GM19328 (cell line): Measurements from ENCODE around the gene ELMO2.

Experiments used
- ATAC-seq: cut with Tn5 transposase; IDR thresholded peaks from one replicate; pipeline ENCODE4 v1.9.1; 2021; ENCODE audit warnings: mild to moderate bottlenecking, moderate library complexity; ENCODE audit not compliant: unreplicated experiment

Gene ELMO2

DNA sequence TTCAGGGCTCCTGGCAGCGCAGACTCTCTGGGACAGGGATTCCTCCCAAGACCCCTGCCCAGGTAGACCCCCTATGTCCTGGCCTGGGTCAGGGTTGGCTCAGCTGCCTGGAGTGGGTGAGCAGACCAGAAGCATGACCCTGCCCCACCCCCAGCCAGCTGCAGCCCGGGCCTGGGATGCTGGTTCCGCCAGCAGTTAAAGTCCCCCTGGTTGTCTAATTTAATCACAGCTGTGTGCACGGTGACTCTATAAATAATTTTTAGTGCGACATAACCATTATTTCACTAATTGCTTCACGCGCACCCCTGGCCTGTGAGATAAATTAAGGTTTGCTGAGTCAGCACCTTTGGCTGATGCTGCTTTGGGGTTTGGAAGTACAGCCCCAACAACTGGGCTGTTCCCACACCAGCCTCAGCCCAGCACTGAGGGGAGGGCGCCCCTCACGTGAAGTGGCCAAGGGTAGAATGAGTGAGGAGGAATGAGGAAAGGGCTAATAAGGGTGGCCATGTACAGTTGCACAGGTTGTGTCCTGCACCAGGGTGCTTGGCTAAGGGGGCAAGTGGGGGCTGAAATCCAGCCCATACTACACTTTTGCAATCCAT lies 72.0 kb downstream of the ELMO2 start:
- ATAC-seq = no peak

DNA sequence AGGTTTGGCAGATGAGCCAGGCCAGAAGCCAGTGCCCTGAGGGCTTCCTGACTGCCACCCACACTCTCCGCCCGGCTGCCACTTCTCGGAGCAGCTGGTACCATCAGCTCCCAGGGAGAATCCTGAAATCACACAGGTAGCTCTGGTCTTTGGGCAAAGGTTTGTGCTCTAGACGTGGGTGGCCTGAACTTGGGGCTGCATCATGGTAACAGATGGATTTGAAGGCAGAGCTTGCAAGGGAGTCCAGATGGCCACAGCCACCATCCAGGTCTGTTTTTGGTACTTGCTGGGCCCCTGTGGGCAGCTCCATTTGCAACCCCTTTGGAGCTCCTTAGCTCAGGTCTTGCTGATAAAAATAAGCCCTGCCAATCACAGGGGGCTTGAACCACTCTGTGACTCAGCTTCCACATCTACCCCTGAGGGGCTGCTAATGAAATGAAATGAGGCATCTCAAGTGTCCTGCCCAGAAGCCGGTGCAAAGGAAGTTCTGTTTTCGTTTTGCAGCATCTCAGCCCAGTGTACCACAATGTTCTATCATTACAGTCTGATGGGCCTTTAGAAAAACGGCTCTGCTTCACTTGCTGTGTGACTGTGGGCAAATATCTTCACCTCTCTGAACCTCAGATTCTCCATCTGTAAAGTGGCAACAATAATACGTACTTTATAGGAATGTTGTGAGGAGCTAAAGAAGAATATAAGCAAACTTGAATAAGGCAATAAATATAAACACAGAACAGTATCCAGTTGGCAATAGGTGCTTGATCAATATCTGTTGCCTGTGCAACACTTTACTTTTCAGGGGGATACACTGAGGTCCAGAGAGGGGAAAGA lies 73.0 kb downstream of the ELMO2 start:
- ATAC-seq = no peak

DNA sequence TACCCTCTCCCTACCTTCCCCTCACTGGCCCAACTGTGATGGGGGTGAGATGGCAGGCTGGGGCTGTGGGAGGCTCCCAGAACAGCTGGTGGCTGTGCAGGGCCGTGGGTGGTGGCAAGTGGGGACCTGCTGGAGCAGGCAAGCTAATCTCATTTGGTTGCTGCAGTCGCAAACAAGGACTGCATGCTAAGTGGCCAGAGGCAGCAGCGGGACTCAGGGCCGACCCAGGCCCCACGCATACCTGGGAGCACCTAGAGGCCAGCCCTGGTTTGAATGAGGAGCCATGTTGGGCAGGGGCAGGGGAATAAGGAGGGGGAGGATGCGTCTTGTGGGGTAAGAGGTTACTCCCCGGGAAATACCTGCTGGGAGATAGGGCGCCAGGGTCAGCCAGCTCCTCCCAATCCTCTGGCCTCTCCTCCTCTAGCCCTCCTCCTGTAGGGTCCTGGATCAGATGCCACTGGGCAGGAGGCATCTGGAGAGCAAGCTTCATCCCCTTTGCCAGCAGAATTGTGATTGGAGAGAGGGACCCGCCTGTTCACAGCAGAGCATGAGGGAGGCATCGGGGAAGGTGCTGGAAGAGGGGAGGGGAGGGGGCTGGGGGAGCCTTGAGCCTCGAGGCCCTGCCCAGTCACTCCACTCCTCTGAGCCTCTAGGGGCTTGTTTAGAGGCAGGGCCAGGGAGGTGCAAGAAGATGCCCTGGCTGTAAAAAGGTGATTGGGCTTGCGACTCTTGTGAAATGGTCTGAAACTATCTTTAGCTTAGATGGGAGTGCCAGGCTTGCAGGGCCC lies 73.8 kb downstream of the ELMO2 start:
- no peak for ATAC-seq

DNA sequence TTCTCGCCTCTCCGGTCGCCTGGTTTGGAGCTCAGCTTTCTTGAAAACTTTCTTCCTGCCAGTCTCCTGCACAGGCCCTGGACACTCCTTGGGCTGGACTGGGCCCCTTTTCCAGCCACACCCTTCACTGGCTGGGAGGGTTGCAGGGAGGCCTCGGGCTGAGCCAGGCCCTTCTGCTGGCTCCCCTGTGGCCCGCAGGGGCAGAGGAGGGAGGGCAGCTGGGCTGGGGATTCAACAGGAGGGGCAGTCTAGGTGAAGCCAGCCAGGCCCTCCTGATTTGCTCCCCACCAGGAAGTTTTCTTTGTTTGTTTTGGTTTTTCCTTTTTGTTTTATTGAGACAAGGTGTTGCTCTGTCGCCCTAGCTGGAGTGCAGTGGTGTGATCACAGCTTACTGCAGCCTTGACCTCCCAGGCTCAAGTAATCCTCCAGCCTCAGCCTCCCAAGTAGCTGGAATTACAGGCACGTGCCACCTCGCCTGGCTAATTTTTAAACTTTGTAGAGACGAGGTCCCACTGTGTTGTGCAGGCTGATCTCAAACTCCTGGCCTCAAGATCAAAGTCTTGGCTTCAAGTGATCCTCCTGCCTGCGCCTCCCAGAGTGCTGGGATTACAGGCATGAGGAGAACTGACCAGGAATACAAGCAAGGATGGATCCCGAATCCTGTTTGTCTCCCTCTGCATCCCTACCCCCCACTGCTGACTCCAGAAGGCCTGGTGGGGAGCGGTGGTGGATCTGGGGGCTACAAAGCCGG lies 74.6 kb downstream of the ELMO2 start:
- no peak for ATAC-seq

DNA sequence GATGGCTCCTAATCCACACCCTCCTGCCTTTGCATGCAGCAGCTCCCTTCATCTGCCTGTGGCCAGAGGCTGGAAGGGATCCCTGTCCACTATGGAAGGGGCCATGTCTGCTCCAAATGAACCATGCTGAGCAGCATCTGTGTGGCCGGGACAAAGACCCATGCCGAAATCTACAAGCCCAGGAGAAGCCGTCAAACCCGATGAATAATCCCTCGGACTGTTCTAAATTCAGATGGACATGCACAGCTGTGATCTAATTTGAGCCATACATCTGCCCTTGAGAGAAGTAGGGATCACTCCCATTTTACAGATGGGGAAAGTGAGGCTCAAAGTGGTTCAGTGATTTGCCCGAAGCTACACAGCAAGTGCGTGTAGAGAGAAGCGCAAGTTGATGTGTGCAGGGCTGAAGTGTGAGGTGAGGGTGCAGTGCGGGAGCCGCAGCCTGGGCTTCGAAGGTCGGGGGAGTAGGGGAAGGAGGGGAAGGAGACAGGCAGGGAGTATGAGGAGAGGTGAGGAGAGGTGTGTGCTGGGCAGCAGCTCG lies 75.5 kb downstream of the ELMO2 start:
- no peak for ATAC-seq

DNA sequence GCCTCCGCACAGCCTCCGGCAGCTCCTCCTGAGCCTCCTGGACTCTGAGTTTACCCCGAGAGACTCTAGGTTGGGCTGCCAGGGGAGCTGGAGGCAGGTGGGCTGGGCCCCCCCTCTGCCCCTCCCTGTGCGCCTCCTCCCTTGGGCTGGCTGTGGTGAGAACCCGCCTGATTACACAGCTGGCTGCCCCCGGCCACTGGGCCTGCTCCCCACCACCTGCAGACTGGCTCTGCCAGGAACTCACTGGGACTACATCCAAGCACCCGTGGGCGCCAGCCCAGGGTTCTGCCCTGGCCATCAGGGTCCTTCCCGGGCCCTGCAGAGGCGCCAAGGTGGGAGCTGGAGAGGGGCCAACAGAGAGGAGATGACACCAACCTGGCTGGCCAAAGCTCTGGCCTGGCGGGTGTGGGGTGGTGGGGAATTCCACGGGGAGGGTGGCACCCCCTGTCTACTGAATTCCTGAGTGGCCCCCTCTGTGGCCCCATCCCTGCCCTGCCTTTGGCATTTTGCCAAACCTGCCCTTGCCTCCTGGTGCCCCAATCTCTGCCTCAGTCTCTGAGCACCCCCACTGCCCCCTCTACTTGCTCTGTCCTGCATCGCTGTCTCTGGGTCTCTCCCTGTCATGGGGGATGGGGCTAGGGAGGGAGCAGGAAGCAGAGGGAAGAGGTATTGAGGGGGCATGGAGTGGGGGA lies 76.2 kb downstream of the ELMO2 start:
- no peak for ATAC-seq

DNA sequence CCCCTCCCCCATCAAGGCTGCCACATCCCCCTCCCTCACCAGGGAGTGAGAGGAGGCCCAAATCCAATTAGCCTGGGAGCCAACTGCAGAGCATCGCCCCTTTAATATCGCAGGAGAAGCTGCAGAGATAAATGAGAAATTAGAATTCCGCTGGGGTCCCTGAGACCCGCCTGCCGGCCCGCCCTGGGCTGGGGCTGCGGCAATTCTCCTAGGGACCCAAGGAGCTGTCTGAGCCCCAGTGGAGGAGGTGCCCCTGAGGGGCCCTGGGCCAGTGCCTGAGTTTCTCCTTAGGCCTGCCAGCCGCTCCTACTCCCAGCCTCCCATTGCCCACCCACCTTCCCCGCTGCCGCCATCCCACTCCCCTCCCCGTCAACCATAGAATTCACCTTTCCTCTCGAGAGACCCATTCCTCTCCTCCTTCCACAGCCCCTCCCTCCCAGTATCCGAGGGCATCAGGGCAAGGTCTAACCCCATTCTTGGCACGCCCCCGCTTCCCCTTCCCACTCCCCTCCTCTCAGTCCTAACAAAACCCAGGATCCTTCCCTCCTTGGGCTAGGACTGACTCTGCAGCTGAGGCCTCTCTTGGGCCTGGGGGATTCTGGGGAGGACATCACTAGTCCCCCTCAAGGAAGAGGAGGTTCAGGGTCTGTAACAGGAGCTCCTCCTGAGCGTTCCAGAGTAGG lies 78.1 kb downstream of the ELMO2 start:
- ATAC-seq = no peak

DNA sequence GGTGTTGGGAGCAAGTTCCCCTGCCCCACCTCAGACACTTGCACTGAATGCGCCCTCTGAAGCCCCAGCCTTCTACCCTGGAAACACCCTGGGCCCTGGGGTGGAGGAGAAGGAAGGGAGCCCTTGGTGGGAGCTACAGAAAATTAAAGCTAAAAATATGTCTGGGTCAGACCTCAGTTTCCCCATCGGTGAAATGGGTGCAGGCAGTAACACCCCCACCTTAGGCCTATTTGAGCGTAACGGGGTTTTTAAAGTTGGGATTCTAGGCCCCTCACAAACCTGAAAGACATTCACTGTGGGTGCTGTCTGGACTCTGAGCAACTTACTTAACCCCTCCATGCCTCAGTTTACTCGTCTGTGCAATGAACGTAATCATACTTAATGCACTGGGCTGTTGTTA lies 78.9 kb downstream of the ELMO2 start:
- no peak for ATAC-seq

DNA sequence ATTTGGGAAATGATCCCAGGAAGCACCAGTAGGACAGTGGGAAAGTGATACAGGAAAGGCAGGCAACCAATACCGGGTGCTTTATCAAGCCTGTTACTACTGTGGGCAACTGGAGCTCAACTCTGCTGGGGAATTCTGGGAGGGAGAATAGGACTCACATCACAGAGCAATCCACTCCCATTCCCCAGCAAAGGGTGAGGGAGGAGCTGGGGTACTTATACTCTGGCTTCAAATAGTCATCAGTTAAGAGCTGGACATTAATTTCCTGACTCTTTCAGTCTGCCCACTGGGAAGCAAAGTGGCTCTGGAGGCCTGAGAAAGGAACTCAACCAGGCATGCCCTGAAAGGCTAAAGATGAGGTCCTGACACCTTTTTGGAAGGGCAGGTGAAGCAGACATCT lies 80.6 kb downstream of the ELMO2 start:
- no peak for ATAC-seq

DNA sequence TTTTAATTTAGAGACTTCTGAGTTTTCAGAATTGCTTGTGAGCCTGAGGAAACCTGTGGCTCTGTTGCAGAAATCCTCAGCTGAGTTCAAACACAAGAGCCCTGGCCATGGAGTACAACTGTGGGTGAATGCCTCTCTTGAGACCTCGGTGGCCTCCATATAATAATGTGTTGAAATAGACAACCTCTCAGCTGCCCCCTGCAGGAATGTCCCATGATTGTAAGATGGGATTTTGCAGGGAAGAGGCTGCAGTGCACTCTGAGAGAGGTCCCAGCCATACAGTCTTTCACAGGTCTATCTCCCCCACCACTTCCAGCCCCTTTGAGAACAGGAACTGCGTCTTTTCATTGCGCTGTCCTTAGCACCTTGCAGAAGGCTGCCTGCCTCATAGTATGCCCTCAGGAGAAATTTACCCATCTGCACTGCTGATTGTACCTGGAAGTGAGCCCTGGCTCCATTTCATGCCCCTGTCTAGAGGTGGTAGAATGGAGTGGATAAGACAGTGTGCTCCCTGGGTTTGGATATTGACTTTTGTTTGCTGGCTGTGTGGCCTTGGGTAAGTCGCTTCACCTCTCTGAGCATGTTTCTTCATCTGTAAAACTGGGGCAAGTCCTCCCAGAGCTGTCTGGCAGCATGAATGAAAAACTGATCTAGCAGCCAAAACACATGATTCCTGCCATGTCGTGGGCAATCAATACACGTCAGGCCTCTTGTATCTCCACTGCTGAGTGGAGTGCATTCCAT lies 81.3 kb downstream of the ELMO2 start:
- no peak for ATAC-seq

DNA sequence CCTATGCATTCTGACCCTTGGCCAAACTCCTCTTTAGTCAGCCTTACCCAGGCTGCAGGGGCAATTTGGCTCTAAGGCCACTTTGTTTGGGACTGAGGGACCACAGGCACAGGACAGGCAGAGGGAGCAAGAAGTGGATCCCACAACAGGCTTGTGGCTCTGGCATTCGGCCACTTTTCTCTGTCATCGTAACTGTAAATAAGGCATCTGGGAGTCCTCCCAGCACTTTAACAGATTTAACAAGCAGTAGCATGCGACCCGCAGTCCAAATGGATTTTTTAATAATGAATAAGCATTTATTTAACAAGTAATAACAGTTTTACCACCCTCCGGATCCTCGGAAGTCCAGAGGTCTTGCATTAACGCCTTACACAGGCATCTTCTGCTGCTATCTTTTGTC lies 82.0 kb downstream of the ELMO2 start:
- no peak for ATAC-seq

DNA sequence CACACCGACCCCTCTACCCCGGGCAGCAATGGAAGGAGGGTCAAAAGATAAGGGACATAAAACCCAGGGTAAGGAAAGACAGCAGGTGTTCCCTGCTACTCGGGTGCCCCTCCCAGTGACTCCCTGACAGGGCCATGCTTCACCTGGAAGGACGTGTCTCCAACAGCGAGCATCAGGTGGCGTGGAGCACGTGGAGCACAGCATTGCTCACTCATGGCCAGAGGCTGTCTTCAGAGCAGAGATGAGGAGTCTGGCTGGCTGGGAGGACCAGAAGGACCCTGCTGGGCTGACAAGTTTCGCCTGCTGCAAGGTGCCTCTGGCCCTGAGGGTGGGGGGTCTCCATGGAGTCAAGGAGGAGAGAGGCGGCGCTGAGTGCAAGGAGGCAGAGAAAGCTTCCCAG lies 82.9 kb downstream of the ELMO2 start:
- no peak for ATAC-seq

DNA sequence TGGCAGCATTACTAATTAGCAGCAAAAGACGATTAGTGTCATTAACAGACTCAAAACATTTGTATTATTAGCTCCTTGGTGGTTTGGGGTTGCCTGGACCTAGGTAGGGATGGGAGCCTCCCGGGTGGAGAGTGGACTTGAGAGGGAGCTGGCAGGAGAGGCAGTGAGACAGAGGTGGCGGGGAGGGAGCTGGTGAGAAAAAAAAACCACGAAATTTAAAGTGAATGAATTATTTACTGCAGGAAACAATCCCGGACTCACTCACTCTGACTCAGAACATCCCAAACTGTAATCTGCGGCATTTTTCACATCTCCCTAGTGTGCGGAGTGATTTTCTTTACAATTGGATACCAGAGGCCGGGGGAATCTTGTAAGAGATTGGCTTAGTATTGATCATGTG lies 83.8 kb downstream of the ELMO2 start:
- ATAC-seq = no peak

DNA sequence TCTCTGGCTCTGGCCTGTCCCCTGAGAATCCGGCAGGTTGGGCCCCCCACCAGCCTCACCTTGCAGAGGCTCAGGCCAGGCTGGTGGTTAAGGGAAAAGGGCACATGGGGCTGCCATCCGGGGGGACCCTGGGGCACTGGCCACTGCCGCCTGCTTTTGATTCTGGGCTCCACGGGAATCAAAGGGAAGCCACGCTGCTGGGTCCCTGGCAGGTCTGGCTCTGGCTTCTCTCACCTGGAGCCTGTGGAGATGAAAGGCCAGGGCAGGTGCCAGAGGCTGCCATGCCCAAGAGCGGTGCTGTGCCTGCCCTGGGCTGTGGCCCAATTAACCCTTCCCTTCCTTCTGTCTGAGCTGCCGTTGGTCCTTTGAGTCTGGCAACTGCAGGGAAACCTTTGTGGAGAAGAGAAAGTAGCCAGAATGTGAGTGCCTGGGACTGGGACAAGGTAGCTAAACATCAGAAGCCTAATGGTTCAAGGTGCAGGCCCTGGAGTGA lies 88.7 kb downstream of the ELMO2 start:
- no peak for ATAC-seq

DNA sequence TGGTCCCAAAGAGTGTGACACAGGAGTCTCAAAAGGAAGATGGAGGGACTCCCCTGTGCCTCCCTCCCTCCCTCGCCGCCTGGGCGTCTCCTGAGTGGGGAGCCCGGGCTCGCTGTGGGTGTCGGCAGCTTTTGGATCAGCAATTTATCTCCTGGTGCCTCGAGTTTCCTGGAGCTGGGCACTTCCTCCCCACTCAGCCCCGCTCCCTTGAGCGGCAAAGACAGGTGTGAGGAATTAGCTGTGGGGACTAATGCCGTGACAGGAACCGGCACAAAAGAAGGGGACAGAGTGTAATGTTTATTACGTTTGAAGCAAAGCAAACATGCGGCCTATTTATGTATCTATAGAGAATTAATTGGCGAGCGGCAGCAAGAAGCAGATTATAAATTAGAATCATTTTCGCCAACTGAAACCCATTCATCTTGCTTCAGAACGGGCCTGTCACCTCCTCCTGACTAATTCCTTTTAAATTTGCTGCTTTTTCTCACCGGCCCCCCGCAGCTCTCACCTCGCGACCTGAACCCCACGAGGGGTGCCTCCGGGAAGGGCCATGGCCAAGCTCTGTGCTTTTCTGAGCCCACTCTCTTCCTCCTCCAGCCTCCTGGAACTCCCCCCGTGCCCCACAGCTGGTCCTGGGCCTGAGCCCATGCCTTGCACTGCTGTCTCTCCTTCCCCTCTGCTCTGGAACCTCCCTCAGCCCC lies 89.3 kb downstream of the ELMO2 start:
- no peak for ATAC-seq
